ENCODE results near the gene TMEM19.

TMEM19 gene

GRCh38 chr12:71664411-71665089 lies 21.3 kb upstream of the TMEM19 start:
- H3K4me3 ChIP-seq (ENCODE audit: low read depth, low read length) = peak overlapping the region; percentile 90
- TF ChIP-seq CTCF (IDR thresholded peaks at IDR 0.05; ENCODE audit: borderline replicate concordance, insufficient read depth, low read depth, low read length) = no peak

GRCh38 chr12:71665090-71665463 lies 20.8 kb upstream of the TMEM19 start:
- no peak for TF ChIP-seq CTCF (IDR thresholded peaks at IDR 0.05; ENCODE audit: borderline replicate concordance, insufficient read depth, low read depth, low read length)
- H3K4me3 ChIP-seq (ENCODE audit: low read depth, low read length) = peak overlapping the region; percentile 90

- TF ChIP-seq CTCF (IDR thresholded peaks at IDR 0.05; ENCODE audit: borderline replicate concordance, insufficient read depth, low read depth, low read length) = no peak
- H3K4me3 ChIP-seq (ENCODE audit: low read depth, low read length) = no peak overlapping the region
Observed at GRCh38 chr12:71666259-71666658, 19.6 kb upstream of the TMEM19 start.

- no peak for TF ChIP-seq CTCF (IDR thresholded peaks at IDR 0.05; ENCODE audit: borderline replicate concordance, insufficient read depth, low read depth, low read length)
- no peak overlapping the region for H3K4me3 ChIP-seq (ENCODE audit: low read depth, low read length)
Observed at GRCh38 chr12:71671311-71671710, 14.6 kb upstream of the TMEM19 start.

- no peak for TF ChIP-seq CTCF (IDR thresholded peaks at IDR 0.05; ENCODE audit: borderline replicate concordance, insufficient read depth, low read depth, low read length)
- no peak overlapping the region for H3K4me3 ChIP-seq (ENCODE audit: low read depth, low read length)
Observed at GRCh38 chr12:71671816-71672215, 14.1 kb upstream of the TMEM19 start.

GRCh38 chr12:71682466-71682865 lies 3.4 kb upstream of the TMEM19 start:
- no peak for TF ChIP-seq CTCF (IDR thresholded peaks at IDR 0.05; ENCODE audit: borderline replicate concordance, insufficient read depth, low read depth, low read length)

GRCh38 chr12:71683633-71684032 lies 2.2 kb upstream of the TMEM19 start:
- no peak overlapping the region for H3K4me3 ChIP-seq (ENCODE audit: low read depth, low read length)
- no peak for TF ChIP-seq CTCF (IDR thresholded peaks at IDR 0.05; ENCODE audit: borderline replicate concordance, insufficient read depth, low read depth, low read length)

More at GRCh38 chr12:71682466-71682865, 3.4 kb upstream of the TMEM19 start:
- no peak overlapping the region for H3K4me3 ChIP-seq (ENCODE audit: low read depth, low read length)

All from GM12875 (cell line).